HFFc6 (cell line): ENCODE results near the gene PRRG1. TPM values are rescaled to one million over a fixed set of nuclear protein-coding genes. Genes with fewer than 3 reads are reported as not detected.
"Not testable (repeated sequence)": the region's sequence is repeated elsewhere in the genome, so short reads cannot be mapped to it uniquely, and the experiment has no call there.

Experiments
- DNase-seq: peaks from one replicate; pipeline ENCODE4 v3.0.0-alpha.2; 2018
- H3K27ac Mint-ChIP-seq: 2 replicates; pipeline ENCODE4 v1.8.0; 2020; ENCODE audit warnings: mild to moderate bottlenecking, mixed read lengths
- H3K27me3 Mint-ChIP-seq: 2 replicates; pipeline ENCODE4 v1.8.0; 2021; ENCODE audit warnings: mild to moderate bottlenecking, moderate library complexity, mixed read lengths; ENCODE audit not compliant: insufficient read depth
- H3K36me3 Mint-ChIP-seq: 2 replicates; pipeline ENCODE4 v1.8.0; 2021; ENCODE audit warnings: low read depth, mixed read lengths
- H3K4me1 Mint-ChIP-seq: 2 replicates; pipeline ENCODE4 v1.8.0; 2020; ENCODE audit warnings: low read depth, mixed read lengths
- H3K4me3 Mint-ChIP-seq: 2 replicates; pipeline ENCODE4 v1.8.0; 2020; ENCODE audit warnings: mild to moderate bottlenecking, moderate library complexity, mixed read lengths
- H3K9me3 Mint-ChIP-seq: 2 replicates; pipeline ENCODE4 v1.8.0; 2020; ENCODE audit warnings: mild to moderate bottlenecking, mixed read lengths
- total RNA-seq, 6 experiments: library from RNA; stranded (reverse); fragmentation: NEBNext Ultra II Directional; extraction: Animal tissue kit (Norgen Biotek cat#: 25700); gene quantifications; 2 replicates in 1 of 6; 3 replicates in 5 of 6; pipeline ENCODE4 v1.2.3, GENCODE V29; 2021
- TF ChIP-seq, protein P1 (sequence below): fragments of 200-600 bp; sonication (generic); IDR thresholded peaks from 2 replicates; pipeline ENCODE4 v1.5.0; 2021; ENCODE audit warnings: antibody characterized with exemption, mild to moderate bottlenecking

The PRRG1 gene
- total RNA-seq, 6 experiments from 2014 or later: 9.8 to 12.9 (median 11.9) TPM

- TF ChIP-seq, protein P1, sequence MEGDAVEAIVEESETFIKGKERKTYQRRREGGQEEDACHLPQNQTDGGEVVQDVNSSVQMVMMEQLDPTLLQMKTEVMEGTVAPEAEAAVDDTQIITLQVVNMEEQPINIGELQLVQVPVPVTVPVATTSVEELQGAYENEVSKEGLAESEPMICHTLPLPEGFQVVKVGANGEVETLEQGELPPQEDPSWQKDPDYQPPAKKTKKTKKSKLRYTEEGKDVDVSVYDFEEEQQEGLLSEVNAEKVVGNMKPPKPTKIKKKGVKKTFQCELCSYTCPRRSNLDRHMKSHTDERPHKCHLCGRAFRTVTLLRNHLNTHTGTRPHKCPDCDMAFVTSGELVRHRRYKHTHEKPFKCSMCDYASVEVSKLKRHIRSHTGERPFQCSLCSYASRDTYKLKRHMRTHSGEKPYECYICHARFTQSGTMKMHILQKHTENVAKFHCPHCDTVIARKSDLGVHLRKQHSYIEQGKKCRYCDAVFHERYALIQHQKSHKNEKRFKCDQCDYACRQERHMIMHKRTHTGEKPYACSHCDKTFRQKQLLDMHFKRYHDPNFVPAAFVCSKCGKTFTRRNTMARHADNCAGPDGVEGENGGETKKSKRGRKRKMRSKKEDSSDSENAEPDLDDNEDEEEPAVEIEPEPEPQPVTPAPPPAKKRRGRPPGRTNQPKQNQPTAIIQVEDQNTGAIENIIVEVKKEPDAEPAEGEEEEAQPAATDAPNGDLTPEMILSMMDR: no peak
Measured at GRCh38 chrX:37485429-37485828, 136.3 kb downstream of the PRRG1 start.

GRCh38 chrX:37487271-37487670 is 138.1 kb downstream of the PRRG1 start:
- H3K27ac Mint-ChIP-seq: no peak overlapping the region
- H3K27me3 Mint-ChIP-seq: no peaks in the 10 kb centered on the region
- no peaks in the 10 kb centered on the region for H3K4me1 Mint-ChIP-seq
- TF ChIP-seq, protein P1: no peak
- DNase-seq: no peak
- no peak overlapping the region for H3K4me3 Mint-ChIP-seq
- no peaks in the 10 kb centered on the region for H3K9me3 Mint-ChIP-seq
- no peaks in the 10 kb centered on the region for H3K36me3 Mint-ChIP-seq

More at GRCh38 chrX:37485429-37485828, 136.3 kb downstream of the PRRG1 start:
- Mint-ChIP-seq H3K9me3 (no peaks in the 10 kb centered on the region), H3K27me3 (no peaks in the 10 kb centered on the region), H3K36me3 (no peaks in the 10 kb centered on the region), H3K4me3 (no peak overlapping the region), H3K4me1 (no peaks in the 10 kb centered on the region), H3K27ac (no peak overlapping the region)
- DNase-seq: no peak

DNA sequence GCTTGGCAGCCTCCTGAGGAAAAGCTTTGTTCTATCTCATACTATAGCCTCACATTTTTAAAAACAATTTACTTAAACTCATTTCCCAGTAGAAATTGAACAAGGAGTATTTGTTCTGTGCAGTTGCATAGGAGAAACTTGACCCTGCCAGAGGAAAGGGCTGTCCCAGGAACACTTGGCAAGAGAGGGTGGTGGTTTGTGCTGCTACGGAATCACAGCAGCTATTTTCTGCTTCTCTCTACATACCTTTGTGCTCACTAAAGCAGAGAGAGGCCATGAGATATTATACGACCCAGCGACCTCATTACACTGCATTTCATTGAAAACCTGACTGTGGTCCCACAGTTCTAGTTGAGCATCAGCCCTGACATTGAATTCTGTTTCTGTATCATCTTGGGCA is 139.2 kb downstream of the PRRG1 start:
- no peak overlapping the region for H3K4me3 Mint-ChIP-seq
- no peak overlapping the region for H3K27ac Mint-ChIP-seq
- no peaks in the 10 kb centered on the region for H3K9me3 Mint-ChIP-seq
- TF ChIP-seq, protein P1: no peak
- no peaks in the 10 kb centered on the region for H3K4me1 Mint-ChIP-seq
- DNase-seq: no peak
- H3K36me3 Mint-ChIP-seq: no peaks in the 10 kb centered on the region
- no peaks in the 10 kb centered on the region for H3K27me3 Mint-ChIP-seq

GRCh38 chrX:37491686-37492085 is 142.5 kb downstream of the PRRG1 start:
- H3K4me3 Mint-ChIP-seq: no peak overlapping the region
- TF ChIP-seq, protein P1: no peak
- no peaks in the 10 kb centered on the region for H3K36me3 Mint-ChIP-seq

GRCh38 chrX:37495760-37496159 is 146.6 kb downstream of the PRRG1 start:
- not testable (repeated sequence) for H3K4me1 Mint-ChIP-seq, H3K36me3 Mint-ChIP-seq, H3K4me3 Mint-ChIP-seq, H3K9me3 Mint-ChIP-seq, DNase-seq, H3K27ac Mint-ChIP-seq, H3K27me3 Mint-ChIP-seq

More at GRCh38 chrX:37491686-37492085, 142.5 kb downstream of the PRRG1 start:
- Mint-ChIP-seq H3K27ac (no peak overlapping the region), H3K9me3 (no peaks in the 10 kb centered on the region), H3K27me3 (peaks cover 4% of the 10 kb centered on the region), H3K4me1 (no peaks in the 10 kb centered on the region)
- no peak for DNase-seq

DNA sequence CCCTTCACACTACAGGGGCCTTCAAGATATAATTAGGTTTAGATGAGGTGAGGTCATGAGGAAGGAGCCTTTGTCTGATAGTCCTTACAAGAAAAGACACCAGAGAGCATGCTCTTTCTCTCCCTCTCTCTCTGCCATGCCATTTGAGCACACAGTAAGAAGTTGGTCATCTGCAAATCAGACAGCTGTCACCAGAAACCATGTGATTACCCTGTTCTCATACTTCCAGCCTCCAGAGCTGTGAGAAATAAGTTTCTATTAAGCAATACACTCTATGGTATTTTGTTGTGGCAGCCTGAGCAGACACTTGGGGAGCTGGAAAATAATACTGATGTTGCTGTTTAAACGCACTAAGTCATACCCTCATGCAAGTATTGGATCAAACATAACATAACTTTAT is 148.0 kb downstream of the PRRG1 start:
- not testable (repeated sequence) for H3K27me3 Mint-ChIP-seq, H3K27ac Mint-ChIP-seq, H3K4me3 Mint-ChIP-seq, H3K36me3 Mint-ChIP-seq, DNase-seq, H3K4me1 Mint-ChIP-seq, H3K9me3 Mint-ChIP-seq

DNA sequence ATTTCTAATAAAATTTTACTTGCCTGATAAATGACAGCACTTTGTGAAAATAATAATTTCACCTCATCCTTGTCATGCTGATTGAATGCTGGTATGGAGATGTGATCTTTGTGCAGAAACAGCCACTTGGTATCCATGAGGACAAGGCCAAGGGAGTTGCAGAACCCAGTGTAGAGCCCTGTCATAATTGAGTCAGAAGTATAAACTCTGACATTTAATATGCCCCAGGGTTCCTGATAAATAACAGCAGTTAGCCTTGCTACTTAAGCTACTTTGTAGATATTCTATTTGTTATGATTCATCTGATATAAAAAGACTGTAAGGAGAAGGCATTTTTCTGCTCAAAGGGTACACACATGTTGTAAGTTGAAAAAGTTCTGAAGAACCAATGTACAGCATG is 149.2 kb downstream of the PRRG1 start:
- H3K4me1 Mint-ChIP-seq, DNase-seq, H3K27me3 Mint-ChIP-seq, H3K27ac Mint-ChIP-seq, H3K4me3 Mint-ChIP-seq, H3K36me3 Mint-ChIP-seq, H3K9me3 Mint-ChIP-seq: not testable (repeated sequence)

GRCh38 chrX:37499649-37500048 is 150.5 kb downstream of the PRRG1 start:
- DNase-seq, H3K4me3 Mint-ChIP-seq, H3K36me3 Mint-ChIP-seq, H3K4me1 Mint-ChIP-seq, H3K27ac Mint-ChIP-seq, H3K9me3 Mint-ChIP-seq, H3K27me3 Mint-ChIP-seq: not testable (repeated sequence)
